ENCODE measurements around the gene SOBP.

Gene SOBP

GRCh38 chr6:107617341-107617932 lies 127.5 kb downstream of the SOBP start:
- no peak for DNase-seq (ENCODE audit: low read depth)

- no peak for DNase-seq (ENCODE audit: low read depth)
Observed at GRCh38 chr6:107618672-107619071, 128.8 kb downstream of the SOBP start.

- DNase-seq (ENCODE audit: low read depth), result no peak
Observed at GRCh38 chr6:107620732-107621131, 130.8 kb downstream of the SOBP start.

- DNase-seq (ENCODE audit: low read depth), result no peak
Observed at GRCh38 chr6:107621229-107621937, 131.5 kb downstream of the SOBP start.

- no peak for DNase-seq (ENCODE audit: low read depth)
Observed at GRCh38 chr6:107622269-107622668, 132.4 kb downstream of the SOBP start.

- no peak for DNase-seq (ENCODE audit: low read depth)
Observed at GRCh38 chr6:107624050-107624449, 134.1 kb downstream of the SOBP start.

- no peak for DNase-seq (ENCODE audit: low read depth)
Observed at GRCh38 chr6:107624541-107624940, 134.6 kb downstream of the SOBP start.

- no peak for DNase-seq (ENCODE audit: low read depth)
Observed at GRCh38 chr6:107625264-107625663, 135.3 kb downstream of the SOBP start.

- DNase-seq (ENCODE audit: low read depth), result no peak
Observed at GRCh38 chr6:107626645-107627044, 136.7 kb downstream of the SOBP start.

- no peak for DNase-seq (ENCODE audit: low read depth)
Observed at GRCh38 chr6:107627969-107628368, 138.1 kb downstream of the SOBP start.

GRCh38 chr6:107628878-107629277 lies 139.0 kb downstream of the SOBP start:
- DNase-seq (ENCODE audit: low read depth), result no peak

GRCh38 chr6:107629548-107630129 lies 139.7 kb downstream of the SOBP start:
- DNase-seq (ENCODE audit: low read depth), result no peak

GRCh38 chr6:107630348-107630977 lies 140.5 kb downstream of the SOBP start:
- DNase-seq (ENCODE audit: low read depth), result no peak

GRCh38 chr6:107632381-107633136 lies 142.6 kb downstream of the SOBP start:
- no peak for DNase-seq (ENCODE audit: low read depth)

GRCh38 chr6:107633680-107634323 lies 143.9 kb downstream of the SOBP start:
- DNase-seq (ENCODE audit: low read depth), result no peak

- no peak for DNase-seq (ENCODE audit: low read depth)
Observed at GRCh38 chr6:107634324-107635056, 144.6 kb downstream of the SOBP start.

- no peak for DNase-seq (ENCODE audit: low read depth)
Observed at GRCh38 chr6:107635057-107635515, 145.2 kb downstream of the SOBP start.

GRCh38 chr6:107636486-107636885 lies 146.6 kb downstream of the SOBP start:
- no peak for DNase-seq (ENCODE audit: low read depth)

- DNase-seq (ENCODE audit: low read depth), result no peak
Observed at GRCh38 chr6:107637316-107638315, 147.7 kb downstream of the SOBP start.

GRCh38 chr6:107638493-107638892 lies 148.6 kb downstream of the SOBP start:
- no peak for DNase-seq (ENCODE audit: low read depth)
